ENCODE measurements around the gene SGIP1. TPM values are rescaled to one million over a fixed set of nuclear protein-coding genes. Genes with fewer than 3 reads are reported as not detected.

SGIP1 gene
- total and polyA plus RNA-seq, 2 experiments from 2014 or later: 2.4 to 6.1 TPM

GRCh38 chr1:66535061-66535460, 1.1 kb downstream of the SGIP1 start (continued):
- no peak for TF ChIP-seq ZNF462 (CRISPR knock-in tag; IDR thresholded peaks at IDR 0.05)
- no peak for TF ChIP-seq ZNF331 (CRISPR knock-in tag; IDR thresholded peaks at IDR 0.05; ENCODE audit: low read depth)
- TF ChIP-seq CREB1 (CRISPR knock-in tag; IDR thresholded peaks at IDR 0.05; ENCODE audit: low read depth): no peak
- no peak for TF ChIP-seq POLR2AphosphoS5 (IDR thresholded peaks at IDR 0.05; ENCODE audit: low read depth)
- no peak for TF ChIP-seq CTCF (conservative IDR thresholded peaks at IDR 0.05; ENCODE audit: low read depth in 2 of 2)
- TF ChIP-seq STAT1 (IDR thresholded peaks at IDR 0.05; ENCODE audit: unreplicated experiment): no peak

- H3K79me2 ChIP-seq (replicated peaks; ENCODE audit: insufficient read depth): no peaks in the 10 kb centered on the region
- no peak for TF ChIP-seq ETS1 (IDR thresholded peaks at IDR 0.05)
- no peak for TF ChIP-seq EZH2 (IDR thresholded peaks at IDR 0.05; ENCODE audit: low read depth, unreplicated experiment)
- no peak for TF ChIP-seq NANOG (IDR thresholded peaks at IDR 0.05; ENCODE audit: borderline replicate concordance)
- TF ChIP-seq REST (IDR thresholded peaks at IDR 0.05; ENCODE audit: unreplicated experiment): no peak
- no peak for TF ChIP-seq JUNB (IDR thresholded peaks at IDR 0.05; ENCODE audit: unreplicated experiment)
- TF ChIP-seq ZNF331 (CRISPR knock-in tag; IDR thresholded peaks at IDR 0.05; ENCODE audit: low read depth): no peak
- no peak for TF ChIP-seq CREB1 (CRISPR knock-in tag; IDR thresholded peaks at IDR 0.05; ENCODE audit: low read depth)
- TF ChIP-seq ZNF114 (CRISPR knock-in tag; IDR thresholded peaks at IDR 0.05): no peak
These were observed 1.9 kb downstream of the SGIP1 start for GRCh38 chr1:66535853-66536252.

More at GRCh38 chr1:66535853-66536252, 1.9 kb downstream of the SGIP1 start:
- H4K20me1 ChIP-seq (replicated peaks; ENCODE audit: insufficient read depth): no peaks in the 10 kb centered on the region
- no peak overlapping the region for H2AFZ ChIP-seq
- DNase-seq (ENCODE audit: low spot score): no peak
- H3K4me1 Mint-ChIP-seq: peaks cover 35% of the 10 kb centered on the region
- H3F3A ChIP-seq (replicated peaks; ENCODE audit: low read depth): no peaks in the 10 kb centered on the region
- H3K27ac Mint-ChIP-seq: no peak overlapping the region
- no peak overlapping the region; the same call in 2 of the 3 replicates for H3K4me3 Mint-ChIP-seq
- no peak overlapping the region for H3K4me2 ChIP-seq
- no peak for ATAC-seq
- H3K4me1 ChIP-seq (ENCODE audit: insufficient read depth): peaks cover 31% of the 10 kb centered on the region
- H3K27ac ChIP-seq (ENCODE audit: low read depth): no peak overlapping the region
- peaks cover 21% of the 10 kb centered on the region for H3K27me3 ChIP-seq (ENCODE audit: insufficient read depth)
- no peaks in the 10 kb centered on the region for H3K36me3 Mint-ChIP-seq (ENCODE audit: low read depth)
- H3K9me3 Mint-ChIP-seq: no peaks in the 10 kb centered on the region
- H3K27me3 Mint-ChIP-seq (ENCODE audit: insufficient read depth, low read depth, poor library complexity): peaks cover 15% of the 10 kb centered on the region
- H3K9me2 ChIP-seq (ENCODE audit: insufficient read depth): no peaks in the 10 kb centered on the region; the same call in 1 of the 2 replicates
- no peak overlapping the region for H3K4me3 ChIP-seq
- no peaks in the 10 kb centered on the region for H3K36me3 ChIP-seq (ENCODE audit: insufficient read depth)

Measured in GM23338 (cell line).